SU-DHL-6 (cell line): ENCODE measurements around the gene TRIM59.

Experiments used
- EZH2phosphoT487 ChIP-seq: fragments of 200-600 bp; sonication (generic), shearing (Covaris generic); conservative IDR thresholded peaks from 2 replicates; pipeline ENCODE4 v1.6.1; 2018; ENCODE audit warnings: mild to moderate bottlenecking, antibody characterized with exemption, low read length, moderate library complexity, mixed read lengths
- TF ChIP-seq, protein P1 (sequence below): fragments of 200-600 bp; sonication (generic); IDR thresholded peaks from one replicate; pipeline ENCODE4 v1.5.1; 2017; ENCODE audit warnings: antibody characterized with exemption, mild to moderate bottlenecking, low read length, moderate library complexity; ENCODE audit not compliant: insufficient read depth, poor library complexity, severe bottlenecking

DNA sequence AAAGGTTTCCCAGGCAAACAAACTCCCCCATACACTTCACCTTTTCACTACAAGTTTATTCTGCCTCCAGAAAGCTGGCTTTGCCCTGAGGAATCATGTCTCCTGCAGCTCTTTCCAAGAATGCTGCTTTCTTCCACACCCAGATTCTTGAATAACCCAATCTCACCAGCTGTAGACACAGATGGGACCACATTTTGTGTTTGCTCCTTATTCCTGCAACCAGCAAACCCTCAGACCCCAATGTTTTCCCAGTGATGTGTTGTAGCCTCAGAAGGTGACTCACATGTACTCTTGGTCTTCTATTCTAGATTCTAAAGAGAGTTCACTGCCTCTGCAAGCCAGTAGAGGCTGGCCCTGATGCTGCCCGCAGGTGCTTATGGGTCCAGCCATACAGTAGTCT lies 23.6 kb upstream of the TRIM59 start:
- TF ChIP-seq, protein P1, sequence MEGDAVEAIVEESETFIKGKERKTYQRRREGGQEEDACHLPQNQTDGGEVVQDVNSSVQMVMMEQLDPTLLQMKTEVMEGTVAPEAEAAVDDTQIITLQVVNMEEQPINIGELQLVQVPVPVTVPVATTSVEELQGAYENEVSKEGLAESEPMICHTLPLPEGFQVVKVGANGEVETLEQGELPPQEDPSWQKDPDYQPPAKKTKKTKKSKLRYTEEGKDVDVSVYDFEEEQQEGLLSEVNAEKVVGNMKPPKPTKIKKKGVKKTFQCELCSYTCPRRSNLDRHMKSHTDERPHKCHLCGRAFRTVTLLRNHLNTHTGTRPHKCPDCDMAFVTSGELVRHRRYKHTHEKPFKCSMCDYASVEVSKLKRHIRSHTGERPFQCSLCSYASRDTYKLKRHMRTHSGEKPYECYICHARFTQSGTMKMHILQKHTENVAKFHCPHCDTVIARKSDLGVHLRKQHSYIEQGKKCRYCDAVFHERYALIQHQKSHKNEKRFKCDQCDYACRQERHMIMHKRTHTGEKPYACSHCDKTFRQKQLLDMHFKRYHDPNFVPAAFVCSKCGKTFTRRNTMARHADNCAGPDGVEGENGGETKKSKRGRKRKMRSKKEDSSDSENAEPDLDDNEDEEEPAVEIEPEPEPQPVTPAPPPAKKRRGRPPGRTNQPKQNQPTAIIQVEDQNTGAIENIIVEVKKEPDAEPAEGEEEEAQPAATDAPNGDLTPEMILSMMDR = no peak
- TF ChIP-seq EZH2phosphoT487 = no peak
